HG02884 (cell line): ENCODE data around the gene RANBP3.

ENCODE experiments used
- ATAC-seq: cut with Tn5 transposase; IDR thresholded peaks from one replicate; pipeline ENCODE4 v1.9.1; 2021; ENCODE audit warnings: mild to moderate bottlenecking, moderate library complexity; ENCODE audit not compliant: unreplicated experiment

RANBP3 gene

DNA sequence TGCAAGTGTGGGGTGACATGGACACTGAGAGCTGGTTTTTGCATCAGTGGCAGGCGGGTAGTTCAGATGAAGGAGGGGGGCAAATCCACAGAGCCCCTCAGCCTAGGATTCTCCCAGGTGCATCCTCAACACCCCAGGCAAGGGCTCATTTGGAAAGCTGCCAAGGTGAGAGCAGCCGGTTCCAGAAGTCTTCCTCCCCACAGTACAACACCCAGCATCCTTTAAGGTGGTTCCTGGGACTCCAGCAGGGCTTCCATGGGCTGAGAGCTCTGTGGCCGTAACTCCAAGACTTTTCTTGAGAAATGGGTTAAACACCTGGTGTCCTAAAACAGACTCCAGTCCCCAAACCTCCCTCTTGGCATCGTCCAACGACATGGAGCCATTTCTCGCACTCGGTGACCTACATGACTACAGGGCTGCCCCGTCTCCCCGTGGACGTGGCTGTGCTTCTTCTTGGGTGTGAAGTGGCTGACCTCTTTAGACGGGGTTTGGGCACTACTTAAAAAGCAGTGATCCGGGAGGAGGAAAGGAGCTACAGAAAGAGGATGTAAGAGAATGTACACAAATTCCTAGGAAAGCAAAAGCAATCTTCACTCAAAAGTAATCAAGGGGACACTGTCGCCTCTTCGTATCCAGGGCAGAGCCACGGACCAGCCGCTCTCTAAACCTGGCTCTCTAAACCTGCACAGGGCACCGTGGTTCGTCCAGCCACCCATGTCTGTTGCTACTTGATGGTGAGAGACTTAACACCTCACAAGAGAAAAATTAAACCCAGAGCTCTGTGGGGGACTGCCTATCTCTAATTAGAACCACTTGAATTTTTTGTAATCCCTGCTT, 25.5 kb downstream of the RANBP3 start:
- no peak for ATAC-seq

DNA sequence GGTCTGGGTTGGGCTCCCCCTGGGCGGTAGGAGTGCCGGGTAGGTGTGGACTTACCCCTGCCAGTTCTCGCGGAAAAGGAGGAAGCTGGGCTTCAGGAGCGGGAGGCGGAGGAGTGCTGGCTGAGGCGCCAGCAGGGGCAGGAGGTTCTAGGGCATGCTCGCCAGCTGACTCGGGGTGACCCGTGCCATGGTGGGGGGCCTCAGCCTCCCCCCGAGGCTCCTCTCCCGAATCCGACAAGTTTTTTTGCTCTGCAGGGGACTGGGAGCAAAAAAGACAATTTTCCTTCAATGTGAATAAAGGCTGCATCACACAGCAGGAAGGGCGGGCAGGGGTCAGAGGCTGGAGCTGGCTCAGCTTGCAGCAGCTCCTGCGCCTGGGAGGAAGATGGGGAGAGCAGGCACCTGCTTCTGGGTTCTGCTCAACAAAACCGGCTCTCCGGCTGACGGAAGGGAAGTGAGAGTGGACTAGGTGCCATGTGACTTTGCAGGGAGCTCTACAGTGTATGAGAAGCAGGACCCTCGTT, 26.5 kb downstream of the RANBP3 start:
- no peak for ATAC-seq

DNA sequence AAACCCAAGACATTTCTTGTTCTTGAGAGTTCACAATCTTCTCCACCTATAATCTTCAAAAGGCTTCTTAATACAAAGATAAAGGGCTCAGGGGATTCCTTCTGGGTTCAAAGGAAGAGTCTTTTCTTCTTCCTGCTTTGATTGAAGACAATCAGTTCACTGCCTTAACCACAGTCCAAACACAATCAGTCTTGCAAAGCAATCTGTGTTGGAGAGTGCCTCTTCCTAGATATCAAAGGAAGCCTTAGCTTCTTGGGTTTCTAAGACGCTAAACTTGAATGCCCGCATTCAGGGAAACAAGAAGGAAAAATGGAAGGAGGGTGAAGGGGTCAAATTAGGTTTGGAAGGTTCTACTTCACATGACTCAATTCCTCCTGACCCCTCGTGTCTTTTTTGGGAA, 27.2 kb downstream of the RANBP3 start:
- no peak for ATAC-seq

DNA sequence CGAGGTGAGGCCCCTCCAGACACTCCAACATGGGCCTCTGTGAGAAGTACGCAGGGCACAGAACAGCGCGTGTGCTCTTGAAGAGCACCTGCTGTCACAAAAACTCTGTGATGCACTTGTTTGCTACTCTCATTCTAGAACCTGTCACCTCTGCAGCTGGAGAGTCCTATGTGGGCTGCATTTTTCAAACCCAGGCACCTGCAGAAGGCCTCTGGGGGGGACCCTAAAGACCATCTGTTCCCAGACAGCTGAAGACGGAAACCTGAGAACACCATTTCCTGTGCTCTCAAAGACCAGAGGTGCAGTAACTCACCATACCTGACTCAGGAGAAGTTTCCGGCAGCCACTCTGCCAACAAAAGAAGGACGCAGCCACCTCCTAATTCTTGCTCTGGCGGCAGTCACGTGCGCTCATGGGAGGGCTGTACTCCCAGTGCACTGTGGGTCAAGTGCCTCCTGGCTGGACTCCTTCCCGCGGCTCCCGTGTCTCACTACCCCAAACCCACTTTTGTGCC, 28.1 kb downstream of the RANBP3 start:
- no peak for ATAC-seq

DNA sequence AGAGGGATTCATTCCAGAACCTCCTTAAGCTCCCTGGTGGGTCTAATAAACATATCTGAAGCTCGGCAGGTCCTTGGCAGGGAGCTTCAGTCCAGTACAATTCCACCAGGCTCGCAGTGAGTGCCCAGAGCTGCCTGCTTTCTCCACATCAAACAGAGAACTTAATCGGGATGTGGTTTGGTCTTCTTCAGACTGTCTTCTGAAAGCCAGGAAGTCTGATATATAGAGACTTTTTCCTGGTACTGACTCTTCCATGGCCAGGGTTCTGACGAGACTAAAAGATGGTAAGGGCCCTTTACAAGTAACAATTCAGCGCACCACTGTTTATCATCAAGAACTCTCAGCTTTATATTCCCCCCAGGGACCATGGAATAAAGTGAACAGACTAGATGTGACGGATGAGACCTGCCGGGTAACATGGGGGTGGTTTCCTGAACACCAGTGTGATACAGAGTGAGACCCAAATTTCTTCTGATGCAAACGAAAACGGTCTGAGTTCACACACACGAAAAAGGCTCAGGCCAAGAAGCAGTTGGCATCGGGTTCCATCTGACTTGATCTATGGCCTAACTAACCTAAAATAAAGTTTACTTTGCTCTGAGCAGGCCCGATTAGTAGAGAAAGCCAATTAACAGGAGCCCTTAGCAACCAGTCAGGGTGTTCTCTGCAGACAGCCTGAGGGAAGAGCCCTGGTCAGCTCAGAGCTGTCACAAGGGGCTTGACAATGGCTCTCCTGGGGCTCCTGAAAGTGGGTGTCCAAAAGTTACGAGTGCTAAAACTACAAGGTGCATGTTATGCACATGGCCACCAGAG, 29.0 kb downstream of the RANBP3 start:
- no peak for ATAC-seq

DNA sequence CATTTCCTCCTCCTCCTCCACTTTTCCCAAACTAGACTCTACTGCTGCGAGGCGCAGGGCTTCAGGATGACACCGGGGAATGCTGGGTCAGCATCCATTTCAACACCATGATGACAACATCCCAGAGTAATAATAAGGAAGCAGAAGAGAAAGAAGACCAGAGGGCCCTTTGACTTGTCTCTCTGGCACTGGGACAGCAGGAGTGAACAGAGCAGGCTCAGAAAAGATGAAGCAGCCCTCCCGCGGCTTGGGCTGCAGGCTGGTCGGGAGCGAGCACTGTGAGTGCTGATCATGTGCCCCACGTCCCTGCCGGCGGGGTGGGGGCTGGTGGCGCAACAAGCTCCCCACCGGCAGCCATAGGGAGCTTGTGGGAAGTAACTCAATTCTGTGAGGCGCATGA, 30.5 kb downstream of the RANBP3 start:
- ATAC-seq = no peak

DNA sequence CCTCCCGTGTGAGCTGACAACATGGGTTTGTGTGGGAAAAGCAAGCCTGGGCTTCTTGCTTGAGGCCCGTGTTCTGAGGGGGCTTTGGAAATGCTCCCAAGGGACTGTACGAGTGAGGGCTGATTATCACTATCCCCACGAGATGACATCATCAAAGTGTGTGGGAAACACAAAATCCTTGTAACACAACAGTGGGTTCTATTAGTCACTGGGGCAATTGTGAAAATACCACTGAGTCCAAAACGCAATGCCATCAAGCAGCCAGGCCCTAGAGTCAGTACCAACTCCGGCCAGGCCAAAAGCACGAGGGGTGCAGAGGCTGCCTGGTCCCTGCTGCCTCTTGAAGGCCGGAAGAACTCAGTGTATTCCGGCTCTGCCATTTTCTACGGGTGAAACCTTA, 34.3 kb downstream of the RANBP3 start:
- no peak for ATAC-seq

DNA sequence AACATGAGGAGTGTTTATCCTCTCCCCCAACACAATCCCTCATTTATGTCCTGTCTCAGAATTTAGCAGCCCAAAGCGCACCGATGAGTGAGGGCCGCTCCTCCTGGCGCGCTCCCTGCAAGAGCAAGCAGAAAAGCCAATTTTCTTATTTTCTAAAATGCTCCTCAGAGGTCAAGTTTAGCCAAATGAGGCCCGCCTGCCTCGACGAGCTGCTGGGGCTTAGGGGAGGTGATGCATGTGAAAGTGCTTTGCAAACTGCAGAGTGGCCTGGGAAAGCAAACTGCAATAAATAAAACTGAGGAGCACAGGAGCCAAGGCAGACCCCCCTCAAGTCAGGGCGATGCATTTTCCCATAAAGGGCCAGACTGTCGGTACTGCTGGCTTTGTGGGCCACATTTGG, 34.9 kb downstream of the RANBP3 start:
- no peak for ATAC-seq

DNA sequence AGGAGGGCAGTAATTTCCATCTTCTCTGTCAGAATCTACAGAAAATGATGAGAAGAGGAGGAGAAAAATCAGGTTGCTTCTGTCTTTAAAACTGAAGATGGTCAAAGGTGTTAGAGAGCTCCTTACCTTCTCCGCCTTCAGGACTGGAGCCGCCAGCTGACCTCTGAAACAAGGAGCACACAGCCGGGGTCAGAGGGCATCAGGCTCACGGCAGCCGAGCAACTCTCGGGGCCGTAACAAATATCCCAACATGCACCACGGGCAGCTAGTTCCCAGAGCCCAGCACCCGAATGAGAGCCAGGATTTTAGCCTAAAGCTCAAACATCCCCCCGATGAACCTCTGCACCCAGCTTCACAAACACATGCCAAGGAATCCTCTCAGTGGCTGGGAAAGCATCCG, 36.3 kb downstream of the RANBP3 start:
- ATAC-seq = no peak

DNA sequence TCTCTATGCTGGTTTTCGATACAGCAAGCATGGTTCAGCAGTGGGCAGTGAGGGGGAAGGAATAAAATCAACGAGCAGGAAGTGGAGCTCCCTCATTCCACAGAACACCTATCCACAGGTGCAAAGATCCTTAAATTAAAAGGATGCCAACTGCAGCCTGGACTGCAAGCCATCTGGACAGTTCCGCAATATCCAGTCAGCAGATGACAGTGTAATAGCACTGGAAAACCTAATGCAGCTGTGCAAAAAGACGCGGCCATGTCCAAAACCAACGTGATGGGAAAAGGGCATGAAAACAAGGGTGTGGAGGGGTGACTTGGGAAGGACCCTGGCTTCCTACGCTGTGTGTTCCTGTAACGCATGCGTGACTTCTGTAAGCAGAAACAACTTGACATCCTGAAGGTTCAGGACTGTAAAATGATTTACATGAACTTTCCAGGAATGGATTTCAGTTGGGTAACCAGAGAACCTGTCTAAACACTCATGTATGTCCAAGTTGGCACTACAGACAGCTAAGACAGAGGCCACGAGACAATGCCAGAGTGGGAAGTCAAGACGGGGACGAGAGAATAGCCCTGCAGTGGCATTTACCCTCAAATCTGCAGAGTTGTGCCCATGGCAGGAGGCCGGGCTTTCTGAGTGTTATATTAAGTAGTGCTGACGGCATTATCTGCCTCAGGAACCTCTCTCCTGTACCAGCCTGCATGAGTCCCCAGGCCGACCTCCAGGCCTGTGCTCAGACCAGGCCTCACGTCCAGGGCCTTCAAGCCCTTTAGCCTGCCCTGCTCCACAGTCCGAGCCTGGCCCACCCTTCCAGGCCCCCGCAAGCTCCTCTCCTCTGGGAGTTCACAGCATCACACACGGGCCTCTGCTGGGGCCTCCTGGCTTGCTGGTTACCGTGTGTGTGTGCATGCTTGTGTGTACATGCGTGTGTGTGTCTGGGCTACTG, 37.4 kb downstream of the RANBP3 start:
- no peak for ATAC-seq

DNA sequence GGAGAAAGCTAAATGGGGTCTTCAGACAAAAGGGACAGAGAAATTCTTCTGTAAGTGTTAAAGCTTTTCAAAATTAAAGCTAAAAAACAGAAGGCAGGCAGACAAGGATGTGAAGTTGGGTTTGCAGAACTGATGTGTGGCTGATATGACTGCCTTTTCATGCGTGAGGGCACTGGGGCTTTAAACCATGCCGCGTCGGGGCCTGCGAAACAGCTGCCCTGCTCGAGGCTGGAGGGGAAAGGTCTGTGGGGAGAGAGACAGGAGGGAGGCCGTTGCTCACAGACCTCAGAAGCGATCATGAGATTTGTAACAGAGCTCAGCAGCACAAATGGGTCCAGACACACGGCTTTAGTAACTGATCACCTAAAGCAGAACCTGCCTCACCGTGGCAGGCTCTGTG, 40.4 kb downstream of the RANBP3 start:
- no peak for ATAC-seq

DNA sequence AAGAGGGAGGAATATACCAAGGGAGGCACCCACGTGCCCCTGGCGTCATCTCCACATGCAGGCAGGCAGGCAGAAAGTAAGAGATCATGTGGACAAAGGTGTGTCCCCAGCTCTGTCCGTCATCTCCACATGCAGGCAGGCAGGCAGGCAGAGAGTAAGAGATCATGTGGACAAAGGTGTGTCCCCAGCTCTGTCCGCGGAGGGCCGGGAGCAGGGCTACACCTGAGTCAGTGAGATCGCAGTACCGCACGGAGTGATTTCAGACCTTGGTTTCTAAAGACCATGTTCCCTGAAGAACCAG, 41.7 kb downstream of the RANBP3 start:
- ATAC-seq = no peak

DNA sequence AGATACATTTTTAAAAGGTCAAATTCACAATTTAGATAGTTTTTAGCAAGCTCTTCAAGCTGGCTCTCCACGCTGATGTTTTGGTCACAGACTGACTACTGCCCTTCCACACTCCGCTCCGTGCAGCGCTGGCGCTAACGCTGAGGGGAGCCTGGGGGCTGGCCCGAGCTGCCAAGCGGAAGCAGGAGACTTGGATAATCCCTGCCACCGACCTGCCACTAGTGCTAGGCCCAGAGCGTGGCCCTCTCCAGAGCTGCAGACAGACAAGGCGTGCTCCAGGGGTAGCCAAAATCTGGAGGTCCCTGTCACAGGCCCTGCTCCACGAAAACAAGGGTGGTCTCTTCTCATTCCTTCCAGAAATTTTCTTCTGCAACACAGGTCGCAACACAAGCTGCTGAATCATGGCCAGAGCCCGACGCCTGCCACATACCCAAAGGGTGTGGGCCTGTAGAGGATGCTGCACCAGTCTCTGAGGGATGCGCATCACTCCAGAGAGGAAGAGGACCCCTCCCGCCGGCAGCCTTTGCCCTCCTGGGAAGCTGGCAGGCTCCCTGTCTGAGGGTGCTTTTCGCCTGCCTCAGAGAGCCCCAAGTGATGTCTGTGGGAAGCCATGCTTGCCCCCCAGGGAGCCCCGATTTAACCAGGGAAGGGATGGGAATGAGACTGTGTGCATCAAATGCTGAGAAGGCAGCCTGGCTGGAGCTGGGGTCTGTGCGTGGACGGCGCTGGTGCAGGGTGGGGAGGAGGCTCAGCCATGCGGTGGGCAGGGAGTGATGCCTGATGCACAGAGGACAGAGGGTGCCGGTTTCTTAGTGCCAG, 42.3 kb downstream of the RANBP3 start:
- no peak for ATAC-seq

DNA sequence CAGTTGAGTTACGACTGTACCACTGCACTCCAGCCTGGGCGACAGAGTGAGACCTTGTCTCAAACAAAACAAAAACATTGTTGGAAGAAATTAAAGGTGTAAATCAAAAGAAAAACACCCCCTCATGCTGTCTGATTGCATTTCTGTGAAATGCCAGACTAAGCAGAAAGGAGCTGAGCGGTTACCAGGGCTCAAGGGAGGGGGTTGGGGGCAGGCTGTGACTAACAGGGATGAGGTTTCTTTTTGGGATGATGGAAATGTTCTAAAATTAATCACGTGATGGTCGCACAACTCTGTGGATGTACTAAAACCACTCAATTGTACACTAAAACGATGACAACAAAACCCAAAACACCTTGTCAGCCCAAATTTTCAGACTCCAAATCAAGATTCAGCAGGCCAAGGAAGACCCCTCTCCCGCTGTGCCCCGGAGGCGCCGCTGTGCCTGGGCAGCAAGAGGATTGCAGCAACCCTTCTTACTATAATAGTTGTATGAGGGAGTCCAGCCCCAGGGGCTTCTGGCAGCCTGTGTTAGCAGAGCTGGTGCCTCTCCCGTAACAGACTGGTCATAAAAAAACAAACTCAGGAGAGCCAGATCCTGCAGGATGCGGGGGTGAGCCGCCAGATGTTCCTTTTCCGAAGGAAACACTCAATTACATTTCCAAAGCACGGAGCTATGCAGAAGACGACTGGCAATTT, 43.0 kb downstream of the RANBP3 start:
- no peak for ATAC-seq

DNA sequence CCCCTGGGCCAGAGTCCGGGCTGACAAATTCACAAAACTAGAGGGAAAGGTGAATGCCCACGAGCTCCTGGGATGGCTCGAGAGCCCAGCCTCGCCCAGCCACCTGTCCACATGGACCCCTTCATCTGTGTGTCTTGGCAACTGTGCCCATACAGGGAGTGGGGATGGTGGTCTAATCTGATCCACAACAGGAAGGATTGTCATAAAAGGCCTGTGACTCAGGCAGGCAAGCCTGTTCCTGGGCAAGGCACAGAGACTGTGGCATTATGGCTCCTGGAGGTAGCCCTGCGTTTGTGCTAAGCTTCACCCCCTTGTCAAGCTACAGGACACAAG, 43.9 kb downstream of the RANBP3 start:
- no peak for ATAC-seq

DNA sequence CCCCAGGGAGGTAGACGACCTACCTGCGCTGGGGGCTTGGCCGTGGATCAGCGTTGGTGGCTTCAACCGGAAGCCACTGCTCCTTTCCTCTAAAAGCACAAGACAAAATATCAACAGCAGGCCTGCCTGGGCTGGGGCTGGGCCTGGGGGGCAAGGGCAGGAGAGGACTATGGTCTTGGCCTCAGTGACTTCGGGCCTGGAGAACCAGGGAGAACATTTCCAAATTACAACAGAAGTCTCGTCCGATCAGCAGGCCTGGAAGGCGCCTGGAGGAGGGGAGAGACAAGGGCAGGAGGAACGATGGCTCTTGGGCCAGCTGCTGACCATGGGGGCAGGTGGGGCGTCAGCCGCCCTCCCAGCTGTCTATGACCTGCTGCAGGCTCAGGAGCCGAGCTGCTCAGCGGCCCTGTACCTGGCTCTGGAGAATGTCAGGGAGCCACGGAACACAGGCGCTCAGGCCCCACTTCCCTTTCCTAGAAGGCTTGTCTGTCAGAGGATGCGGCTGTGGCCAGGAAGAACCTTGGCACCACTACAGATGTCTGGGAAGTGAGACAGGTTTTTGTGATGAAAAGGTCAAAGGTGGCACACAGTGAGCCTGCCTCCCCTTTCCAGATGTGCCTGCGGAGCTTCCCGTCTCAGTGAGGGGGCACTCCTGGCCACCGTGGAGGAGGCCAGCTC, 44.4 kb downstream of the RANBP3 start:
- no peak for ATAC-seq

DNA sequence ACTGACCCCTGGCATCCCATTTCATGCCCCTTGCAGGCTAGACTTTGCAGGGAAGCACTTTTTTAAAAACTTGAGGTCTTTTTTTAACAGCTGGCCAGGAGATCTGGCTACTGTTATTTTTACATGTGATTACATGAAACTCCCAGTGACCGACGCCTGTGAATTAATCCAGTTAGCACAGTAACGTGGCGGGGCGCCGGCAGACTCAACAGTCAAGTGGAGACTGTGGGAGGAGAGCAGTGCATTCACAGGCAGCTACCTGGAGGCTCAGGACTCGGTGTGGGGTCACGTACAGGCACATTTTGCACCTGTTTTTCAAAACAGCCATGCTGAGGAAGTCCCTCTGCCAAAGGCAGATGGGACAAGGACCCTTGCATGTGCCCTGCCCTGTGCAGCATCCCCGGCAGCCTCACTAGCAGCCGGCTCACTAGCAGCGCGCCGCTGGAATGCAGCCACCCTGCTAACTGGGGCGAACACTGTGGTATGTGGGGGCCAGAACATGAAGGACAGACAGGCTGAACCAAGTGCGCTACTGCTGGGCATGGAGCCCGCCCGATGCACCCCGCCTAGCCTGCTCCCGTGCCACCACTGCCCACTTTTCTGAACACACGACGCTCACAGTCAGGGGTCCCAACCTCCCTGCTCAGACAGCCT, 45.2 kb downstream of the RANBP3 start:
- ATAC-seq = no peak

DNA sequence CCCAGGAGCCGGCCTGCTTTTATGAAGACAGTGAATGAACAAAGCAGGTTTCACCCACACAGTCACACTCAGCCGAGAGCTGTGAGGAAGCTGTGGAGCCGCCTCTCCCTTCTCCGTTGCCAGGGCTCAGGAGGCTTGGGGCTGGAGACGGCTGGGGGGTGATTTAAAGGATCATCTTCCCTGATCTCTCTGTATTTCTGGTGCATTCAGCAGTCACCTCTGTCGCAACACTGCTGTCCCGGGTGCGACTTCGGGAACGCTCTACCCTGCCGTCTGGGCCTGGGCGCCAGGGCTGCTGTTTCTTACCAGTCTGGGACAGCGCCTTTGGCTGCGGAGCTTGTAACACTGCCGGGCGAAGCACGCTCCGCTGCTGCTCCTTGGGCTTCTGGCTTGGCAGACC, 45.8 kb downstream of the RANBP3 start:
- ATAC-seq = no peak

DNA sequence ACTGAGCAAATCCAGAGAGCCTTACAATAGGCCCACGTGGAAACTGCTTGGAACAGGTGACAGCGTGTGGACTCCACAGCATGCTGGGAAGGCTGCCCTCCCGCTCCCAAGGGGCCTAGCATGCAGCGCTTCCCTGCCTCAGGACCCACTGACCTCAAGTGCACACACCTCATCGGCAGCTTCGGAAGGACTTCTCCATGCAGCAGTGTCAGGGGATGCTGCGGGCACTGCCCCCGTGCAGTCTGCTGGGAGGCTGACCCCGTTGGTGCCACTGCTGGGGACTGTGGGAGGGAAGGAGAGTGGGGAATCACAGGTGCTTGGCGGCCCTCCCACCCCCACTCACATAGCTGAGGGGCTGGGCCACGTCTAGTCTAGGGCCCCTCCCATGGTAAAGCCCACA, 46.7 kb downstream of the RANBP3 start:
- ATAC-seq = no peak
